ENCODE data around the gene AOAH.
"Not testable (repeated sequence)": the region's sequence is repeated elsewhere in the genome, so short reads cannot be mapped to it uniquely, and the experiment has no call there.

AOAH gene

GRCh38 chr7:36736090-36736898 is 12.0 kb upstream of the AOAH start:
- DNase-seq: peak; percentile 70

GRCh38 chr7:36735172-36735571 is 10.9 kb upstream of the AOAH start:
- peak; percentile 48 for DNase-seq

- peak; percentile 72 for DNase-seq
These were observed 10.4 kb upstream of the AOAH start for GRCh38 chr7:36734731-36735130.

- DNase-seq: no peak
These were observed 9.1 kb upstream of the AOAH start for GRCh38 chr7:36733411-36733810.

GRCh38 chr7:36732806-36733205 is 8.5 kb upstream of the AOAH start:
- no peak for DNase-seq

- DNase-seq: no peak
These were observed 5.8 kb upstream of the AOAH start for GRCh38 chr7:36730046-36730445.

- DNase-seq: no peak
These were observed 3.8 kb upstream of the AOAH start for GRCh38 chr7:36728143-36728542.

GRCh38 chr7:36726806-36727503 is 2.7 kb upstream of the AOAH start:
- DNase-seq: peak; percentile 95

GRCh38 chr7:36726311-36726710 is 2.0 kb upstream of the AOAH start:
- peak; percentile 80 for DNase-seq

- no peak for DNase-seq
These were observed 702 bp upstream of the AOAH start for GRCh38 chr7:36724996-36725395.

- DNase-seq: no peak
These were observed 1.0 kb downstream of the AOAH start for GRCh38 chr7:36723291-36723690.

GRCh38 chr7:36719083-36719632 is 5.1 kb downstream of the AOAH start:
- DNase-seq: no peak

- DNase-seq: no peak
These were observed 6.7 kb downstream of the AOAH start for GRCh38 chr7:36717586-36717985.

- not testable (repeated sequence) for DNase-seq
These were observed 7.5 kb downstream of the AOAH start for GRCh38 chr7:36716802-36717201.

- DNase-seq: no peak
These were observed 12.3 kb downstream of the AOAH start for GRCh38 chr7:36712015-36712414.

GRCh38 chr7:36711256-36711655 is 13.0 kb downstream of the AOAH start:
- no peak for DNase-seq

GRCh38 chr7:36710186-36710791 is 14.0 kb downstream of the AOAH start:
- DNase-seq: no peak

GRCh38 chr7:36708767-36709166 is 15.5 kb downstream of the AOAH start:
- no peak for DNase-seq

GRCh38 chr7:36707898-36708297 is 16.4 kb downstream of the AOAH start:
- no peak for DNase-seq

GRCh38 chr7:36707465-36707864 is 16.8 kb downstream of the AOAH start:
- DNase-seq: peak; percentile 81

- DNase-seq: not testable (repeated sequence)
These were observed 20.4 kb downstream of the AOAH start for GRCh38 chr7:36703860-36704259.

- peak; percentile 80 for DNase-seq
These were observed 31.8 kb downstream of the AOAH start for GRCh38 chr7:36692456-36692855.

GRCh38 chr7:36691983-36692382 is 32.3 kb downstream of the AOAH start:
- no peak for DNase-seq
